Loucy (cell line): ENCODE data around the gene FAT1.

Experiments
- CTCF ChIP-seq: fragments of 200-600 bp; sonication (generic); conservative IDR thresholded peaks from 2 replicates; pipeline ENCODE4 v1.5.1; 2014; ENCODE audit warnings: mild to moderate bottlenecking, antibody characterized with exemption, low read length
- EZH2phosphoT487 ChIP-seq: fragments of 200-600 bp; IDR thresholded peaks from 2 replicates; pipeline ENCODE4 v1.6.1; 2018; ENCODE audit warnings: antibody characterized with exemption, mild to moderate bottlenecking, moderate library complexity, borderline replicate concordance

GRCh38 chr4:186725469-186726425, 2.1 kb upstream of the FAT1 start:
- TF ChIP-seq CTCF (no peak), EZH2phosphoT487 (no peak)
